Coronary artery (tissue), 2 donors: Measurements from ENCODE around the gene EIF1AX.

Experiments used
- DNase-seq: peaks from one replicate; pipeline ENCODE4 v3.0.0-alpha.2; 2017; ENCODE audit warnings: low spot score
- H3K27ac ChIP-seq, 2 donors: fragments of 200-600 bp; sonication (generic); one replicate each; pipeline ENCODE4 v1.5.1; 2016 to 2019
- H3K4me3 ChIP-seq: fragments of 200-600 bp; sonication (generic); 2 replicates; pipeline ENCODE4 v1.5.1; 2016; ENCODE audit warnings: mild to moderate bottlenecking, moderate library complexity
- TF ChIP-seq, protein P1 (sequence below): fragments of 200-600 bp; sonication (generic); IDR thresholded peaks from one replicate; pipeline ENCODE4 v1.5.1; 2019; ENCODE audit warnings: antibody characterized with exemption

Gene EIF1AX, protein sequence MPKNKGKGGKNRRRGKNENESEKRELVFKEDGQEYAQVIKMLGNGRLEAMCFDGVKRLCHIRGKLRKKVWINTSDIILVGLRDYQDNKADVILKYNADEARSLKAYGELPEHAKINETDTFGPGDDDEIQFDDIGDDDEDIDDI

DNA sequence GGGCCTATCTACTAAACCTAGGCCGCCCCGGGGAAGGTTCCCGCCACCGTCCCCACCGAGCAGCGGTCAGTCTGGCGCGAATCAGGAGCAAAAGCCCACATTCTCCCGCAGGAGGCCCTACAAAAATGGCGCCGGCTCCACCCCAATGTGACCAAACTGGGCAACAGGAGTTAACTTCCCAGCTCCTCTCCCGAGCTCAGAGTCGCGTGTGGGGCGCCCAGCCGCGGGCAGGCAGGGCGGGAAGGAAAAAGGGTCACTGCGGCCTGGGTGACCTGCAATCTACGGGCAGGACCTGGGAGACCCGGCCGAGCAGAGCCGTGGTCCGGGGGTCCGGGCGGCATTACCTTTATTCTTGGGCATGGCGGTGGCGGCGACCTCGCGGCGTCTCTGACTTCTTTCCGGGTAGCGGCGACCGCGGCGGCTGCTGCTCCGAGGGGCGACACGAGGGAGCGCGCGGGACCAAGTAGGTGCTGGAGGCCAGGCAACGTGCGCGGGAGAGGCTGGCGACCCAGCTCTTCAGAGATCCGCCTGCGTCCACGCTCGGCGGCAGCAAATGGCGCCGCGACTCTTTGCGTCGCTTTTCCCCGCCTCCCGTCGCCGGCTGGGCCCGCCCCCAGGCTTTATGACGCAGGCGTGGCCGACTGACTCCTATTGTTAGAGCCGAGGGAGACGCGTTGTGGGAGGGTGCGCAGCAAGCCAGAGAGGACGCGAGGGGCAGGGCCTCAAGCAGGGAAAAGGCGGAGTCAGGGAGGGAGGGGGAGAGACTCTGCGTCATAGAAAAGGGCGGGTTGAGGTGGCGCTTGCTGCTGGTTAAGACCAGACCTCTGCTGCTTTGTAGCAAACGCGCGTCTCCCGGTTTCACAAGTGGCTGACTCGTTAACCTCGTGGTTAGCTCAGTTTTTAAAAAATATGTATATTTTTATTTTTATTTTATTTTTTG lies at the start of gene EIF1AX:
TSS of gene EIF1AX (minus strand) at position 558 of the 940 bp plus-strand sequence. CDS start at position 360, 198 bp downstream.
- Histone ChIP-seq H3K4me3 (peak within 1 kb of the TSS; percentile 93), H3K27ac (peak within 1 kb of the TSS; percentile 92 to 93)
- TF ChIP-seq, protein P1, sequence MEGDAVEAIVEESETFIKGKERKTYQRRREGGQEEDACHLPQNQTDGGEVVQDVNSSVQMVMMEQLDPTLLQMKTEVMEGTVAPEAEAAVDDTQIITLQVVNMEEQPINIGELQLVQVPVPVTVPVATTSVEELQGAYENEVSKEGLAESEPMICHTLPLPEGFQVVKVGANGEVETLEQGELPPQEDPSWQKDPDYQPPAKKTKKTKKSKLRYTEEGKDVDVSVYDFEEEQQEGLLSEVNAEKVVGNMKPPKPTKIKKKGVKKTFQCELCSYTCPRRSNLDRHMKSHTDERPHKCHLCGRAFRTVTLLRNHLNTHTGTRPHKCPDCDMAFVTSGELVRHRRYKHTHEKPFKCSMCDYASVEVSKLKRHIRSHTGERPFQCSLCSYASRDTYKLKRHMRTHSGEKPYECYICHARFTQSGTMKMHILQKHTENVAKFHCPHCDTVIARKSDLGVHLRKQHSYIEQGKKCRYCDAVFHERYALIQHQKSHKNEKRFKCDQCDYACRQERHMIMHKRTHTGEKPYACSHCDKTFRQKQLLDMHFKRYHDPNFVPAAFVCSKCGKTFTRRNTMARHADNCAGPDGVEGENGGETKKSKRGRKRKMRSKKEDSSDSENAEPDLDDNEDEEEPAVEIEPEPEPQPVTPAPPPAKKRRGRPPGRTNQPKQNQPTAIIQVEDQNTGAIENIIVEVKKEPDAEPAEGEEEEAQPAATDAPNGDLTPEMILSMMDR: no peak
- DNase-seq: peak; percentile 100

DNA sequence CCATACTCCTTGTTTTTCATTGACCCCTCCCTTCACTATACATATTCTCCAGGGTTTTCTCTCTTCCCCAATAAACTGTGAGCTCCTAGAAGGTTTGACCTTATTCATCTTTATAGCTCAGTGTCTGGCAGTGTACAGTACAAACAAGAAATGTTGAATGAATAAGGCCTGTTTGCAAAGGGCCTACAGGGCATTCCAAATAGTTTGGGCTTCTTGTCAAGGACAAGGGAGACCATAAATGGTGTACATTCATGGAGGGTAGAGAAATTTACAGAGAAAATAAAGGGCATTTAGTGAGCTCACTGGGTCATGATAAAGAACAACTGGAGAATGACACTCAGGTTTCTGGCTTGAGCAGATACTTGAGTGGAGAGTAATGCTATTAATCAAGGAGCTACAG lies 47.5 kb upstream of the EIF1AX start:
- H3K27ac ChIP-seq: no peak overlapping the region
- no peak overlapping the region for H3K4me3 ChIP-seq
- TF ChIP-seq, protein P1: no peak
- DNase-seq: no peak

DNA sequence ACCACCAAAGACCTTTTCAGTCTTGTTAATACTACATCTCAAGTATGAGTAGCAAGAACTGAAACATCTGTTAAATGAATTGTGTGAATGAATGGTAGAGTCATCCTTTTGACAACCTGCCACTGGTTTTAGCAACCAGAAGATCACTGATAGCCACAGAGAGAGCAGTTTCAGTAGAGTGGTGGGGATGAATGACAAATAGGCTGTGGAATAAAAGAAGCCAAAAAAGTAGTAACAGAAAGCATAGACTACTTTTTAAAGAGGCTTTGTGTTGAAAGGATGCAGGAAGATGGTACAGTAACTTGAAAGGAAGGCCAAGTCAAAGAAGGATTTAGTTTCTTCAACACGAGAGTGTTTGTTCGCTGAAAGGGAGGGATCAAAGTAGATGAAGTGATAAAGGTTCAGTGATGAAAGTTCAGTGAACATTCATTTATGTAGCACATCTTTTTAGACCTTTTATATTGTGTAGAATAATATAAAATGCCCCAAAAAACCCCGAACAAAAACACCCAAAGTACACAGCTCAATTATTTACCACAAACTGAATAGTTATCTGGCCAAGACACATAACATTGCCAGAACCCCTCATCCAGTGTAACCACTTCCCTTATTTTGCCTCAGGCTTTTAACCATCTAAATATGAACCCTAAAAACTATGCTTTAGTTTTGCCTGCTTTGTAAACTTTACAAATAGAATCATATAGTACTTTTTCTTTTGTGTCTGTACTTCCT lies 40.1 kb upstream of the EIF1AX start:
- no peak overlapping the region for H3K4me3 ChIP-seq
- TF ChIP-seq, protein P1: no peak
- DNase-seq: no peak

DNA sequence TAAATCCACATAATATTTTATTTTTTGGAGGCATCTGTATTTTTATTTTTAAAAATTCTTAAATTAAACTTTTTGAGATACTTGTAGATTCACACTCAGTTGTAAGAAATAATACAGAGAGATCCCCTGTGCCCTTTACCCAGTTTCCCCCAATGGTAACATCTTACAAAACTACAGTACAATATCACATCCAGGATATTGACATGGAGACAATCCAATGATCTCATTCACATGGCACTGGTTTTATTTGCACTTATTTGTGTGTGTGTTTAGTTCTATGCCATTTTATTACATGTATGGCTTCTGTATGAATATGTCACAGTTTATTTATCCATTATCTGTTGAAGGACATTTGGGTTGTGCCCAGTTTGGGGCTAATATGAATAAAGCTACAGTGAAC lies 35.5 kb upstream of the EIF1AX start:
- H3K27ac ChIP-seq: no peak overlapping the region
- H3K4me3 ChIP-seq: no peak overlapping the region
- TF ChIP-seq, protein P1: no peak
- DNase-seq: no peak

More for the DNA sequence above, 40.1 kb upstream of the EIF1AX start:
- H3K27ac ChIP-seq: no peak overlapping the region

DNA sequence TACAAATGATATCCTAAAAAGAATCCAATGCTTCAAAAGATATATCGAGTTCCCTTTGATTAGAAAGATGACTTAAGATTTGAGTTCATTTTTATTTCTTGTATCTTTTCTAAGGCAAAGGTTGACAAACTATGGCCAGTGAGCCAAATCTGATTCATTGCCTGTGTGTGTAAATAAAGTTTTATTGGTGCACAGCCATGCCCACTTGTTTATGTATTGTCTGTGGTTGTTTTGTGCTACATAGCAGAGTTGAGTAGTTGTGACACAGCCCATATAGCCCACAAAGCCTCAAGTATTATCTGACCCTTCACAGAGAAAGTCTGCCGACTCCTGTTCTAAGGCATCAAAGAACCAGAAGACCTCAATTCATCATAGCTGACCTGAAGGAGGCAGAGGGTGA lies 32.2 kb upstream of the EIF1AX start:
- H3K27ac ChIP-seq: no peak overlapping the region
- no peak overlapping the region for H3K4me3 ChIP-seq
- DNase-seq: no peak
- TF ChIP-seq, protein P1: no peak

DNA sequence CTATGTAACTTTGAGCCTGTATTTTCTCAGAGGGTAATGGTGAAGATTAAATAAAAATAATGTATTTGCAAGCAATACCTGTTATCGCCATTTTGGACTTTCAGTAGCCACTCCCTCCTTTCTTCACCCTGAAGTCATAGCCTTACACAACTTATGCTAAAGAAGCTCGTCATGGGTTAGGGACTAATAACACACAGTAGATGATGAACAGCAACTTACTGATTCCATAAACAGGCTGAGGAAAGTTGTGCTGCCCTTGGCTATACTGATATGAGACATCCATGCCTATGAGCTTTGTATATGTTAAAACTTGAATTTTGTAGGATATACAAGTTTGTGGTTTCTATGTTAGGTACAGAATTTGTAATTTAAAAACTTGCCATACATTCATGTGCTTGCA lies 31.7 kb upstream of the EIF1AX start:
- TF ChIP-seq, protein P1: no peak
- Histone ChIP-seq H3K4me3 (no peak overlapping the region), H3K27ac (no peak overlapping the region)
- no peak for DNase-seq
